CD4-positive, alpha-beta T cell treated with Interleukin-21 for 1 hour (primary cell): ENCODE data around the gene GALNT14.

ENCODE experiments used
- DNase-seq: peaks from one replicate; pipeline ENCODE4 v3.0.0-alpha.2; 2020

Gene GALNT14

DNA sequence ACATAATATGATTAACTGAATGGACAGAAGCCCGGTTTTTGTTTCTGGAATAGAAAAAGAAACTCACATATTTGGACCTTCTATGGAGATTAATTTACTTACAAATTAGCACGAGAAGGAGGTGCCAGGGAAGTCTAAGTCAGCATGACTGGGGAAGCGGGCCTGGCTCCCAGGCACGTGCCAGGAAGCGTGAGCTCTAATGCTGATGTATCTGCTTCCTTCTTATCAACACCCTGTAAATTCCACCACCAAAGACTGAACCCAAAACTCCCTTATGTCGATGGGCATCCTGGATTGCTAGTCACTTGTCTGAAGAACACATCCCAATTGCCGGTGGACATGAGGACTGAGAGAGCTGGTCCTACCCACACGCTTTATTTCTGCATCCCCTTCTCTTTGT is 134.5 kb downstream of the GALNT14 start:
- no peak for DNase-seq

DNA sequence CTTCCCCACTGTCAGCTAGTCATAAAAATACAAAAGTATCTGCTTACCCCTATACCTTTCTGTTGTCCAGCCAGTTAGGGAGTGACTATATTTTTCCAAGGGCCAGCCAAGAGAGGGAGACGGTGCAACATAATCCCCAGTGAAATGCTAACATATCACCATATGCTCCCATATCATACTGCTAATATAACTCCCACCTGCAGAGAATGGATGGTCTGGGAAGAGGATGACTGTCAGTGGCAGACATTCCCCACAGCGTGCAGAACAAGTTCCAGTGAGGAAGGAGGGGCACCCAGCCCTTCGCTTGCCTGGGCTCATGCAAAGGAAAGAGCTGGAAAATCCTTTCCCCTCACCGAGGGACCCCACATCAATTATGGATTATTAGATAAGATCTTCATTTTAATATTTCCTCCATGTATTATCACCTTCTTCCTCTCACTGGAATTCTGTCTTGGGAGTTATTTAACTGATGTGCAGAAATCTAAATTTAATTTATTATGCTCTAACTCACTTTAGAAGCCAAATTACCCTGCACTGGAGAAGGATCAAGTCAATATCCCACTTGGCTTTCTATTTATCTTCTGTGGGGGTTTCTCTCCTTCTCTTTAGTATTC is 135.6 kb downstream of the GALNT14 start:
- DNase-seq: no peak

DNA sequence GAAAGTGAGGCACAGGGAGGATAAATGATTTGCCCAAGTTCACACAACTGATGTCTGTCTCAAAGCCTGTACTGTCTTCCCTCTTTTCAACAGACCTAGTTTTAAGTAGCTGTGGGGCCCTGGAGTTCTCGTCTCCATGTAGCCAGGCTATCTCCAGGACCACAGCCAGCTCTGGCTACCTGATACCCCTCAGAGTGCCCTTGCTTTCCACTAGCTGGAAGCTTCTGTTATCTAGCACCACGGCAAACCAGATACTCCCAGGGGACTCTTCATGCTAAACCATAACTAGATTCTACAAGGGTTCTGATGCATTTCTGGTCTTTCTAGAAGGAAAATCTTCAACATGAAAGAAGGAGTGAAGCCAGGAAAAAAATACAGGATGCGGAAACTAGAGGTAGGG is 137.3 kb downstream of the GALNT14 start:
- no peak for DNase-seq

- no peak for DNase-seq
Measured at GRCh38 chr2:30998672-30999071, 139.6 kb downstream of the GALNT14 start.

- no peak for DNase-seq
Measured at GRCh38 chr2:30997979-30998378, 140.3 kb downstream of the GALNT14 start.

DNA sequence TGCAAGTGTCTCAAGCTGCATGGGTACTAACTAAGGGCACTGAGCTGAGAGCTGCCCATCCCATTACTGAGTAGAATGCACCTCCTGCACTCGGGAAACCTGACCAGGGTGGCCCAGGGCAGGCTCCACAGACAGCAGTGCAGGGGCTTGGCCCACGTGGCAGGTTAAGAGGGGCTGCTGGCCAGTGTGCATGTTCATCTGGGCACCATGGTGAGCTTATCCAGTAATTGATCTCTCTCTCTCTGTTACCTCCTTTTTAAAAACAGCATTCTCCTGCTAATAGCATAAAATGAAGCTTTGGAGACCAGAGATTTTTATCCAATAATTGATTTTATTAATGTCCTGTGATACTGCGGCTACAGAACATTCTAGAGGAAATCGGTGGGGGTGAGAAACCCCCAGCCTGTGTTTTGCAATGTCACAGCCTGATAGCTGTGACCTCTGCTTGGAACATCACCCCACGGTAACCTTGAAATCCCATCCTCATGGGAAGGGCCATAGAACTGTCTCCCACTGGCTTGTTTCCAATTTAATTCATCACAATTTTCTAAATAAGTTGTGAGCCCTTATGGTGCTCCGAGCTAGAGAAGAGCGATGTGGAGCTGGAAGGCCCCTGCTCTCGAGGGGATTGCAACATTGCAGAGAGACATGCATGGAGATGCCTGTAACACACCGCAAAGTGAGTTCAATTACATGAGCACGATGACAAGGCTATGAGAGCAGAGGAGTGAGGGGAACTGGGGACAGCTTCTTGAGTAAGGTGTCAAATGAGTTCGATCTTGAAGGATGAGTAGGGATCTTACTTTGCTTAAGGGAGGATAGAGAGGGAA is 143.8 kb downstream of the GALNT14 start:
- no peak for DNase-seq

- DNase-seq: no peak
Measured at GRCh38 chr2:30992781-30993180, 145.5 kb downstream of the GALNT14 start.

- DNase-seq: no peak
Measured at GRCh38 chr2:30990671-30991070, 147.6 kb downstream of the GALNT14 start.

DNA sequence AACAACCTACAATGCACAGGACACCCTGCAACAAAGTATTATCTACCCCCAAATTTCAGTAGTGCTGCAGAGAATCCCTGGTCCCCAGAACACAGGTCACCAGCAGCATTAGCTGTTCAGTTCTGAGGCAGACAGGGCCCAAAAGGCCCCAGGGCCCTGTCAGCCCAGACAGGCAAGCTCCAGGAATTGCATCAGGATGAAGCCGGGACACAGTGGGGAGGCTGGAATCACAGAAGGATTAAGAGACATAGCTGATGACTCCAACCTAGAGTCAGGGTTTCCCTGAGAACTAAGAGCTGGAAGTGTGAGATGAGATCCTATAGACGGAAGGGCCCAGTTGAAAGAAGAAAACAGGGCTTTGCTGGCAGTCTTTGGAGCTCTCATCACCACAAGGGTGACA is 148.1 kb downstream of the GALNT14 start:
- no peak for DNase-seq

DNA sequence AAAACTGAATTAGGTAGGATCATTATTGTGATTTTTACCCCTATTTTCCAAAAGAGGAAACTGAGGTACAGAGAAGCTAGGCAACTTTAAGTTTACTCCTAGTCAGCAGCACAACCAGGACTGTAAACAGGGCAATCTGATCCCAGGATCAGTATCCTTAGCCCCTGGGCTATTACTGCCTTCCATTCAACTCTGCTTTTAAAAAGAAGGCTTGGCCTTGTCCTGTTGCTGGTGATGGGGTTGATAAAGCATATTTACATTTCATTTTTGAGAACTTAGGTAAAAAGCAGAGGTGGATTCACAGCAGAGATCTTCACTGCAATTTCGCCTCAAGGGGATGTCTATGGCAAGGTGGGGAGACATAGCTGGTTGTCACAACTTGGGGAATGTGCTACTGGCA is 148.5 kb downstream of the GALNT14 start:
- DNase-seq: no peak

DNA sequence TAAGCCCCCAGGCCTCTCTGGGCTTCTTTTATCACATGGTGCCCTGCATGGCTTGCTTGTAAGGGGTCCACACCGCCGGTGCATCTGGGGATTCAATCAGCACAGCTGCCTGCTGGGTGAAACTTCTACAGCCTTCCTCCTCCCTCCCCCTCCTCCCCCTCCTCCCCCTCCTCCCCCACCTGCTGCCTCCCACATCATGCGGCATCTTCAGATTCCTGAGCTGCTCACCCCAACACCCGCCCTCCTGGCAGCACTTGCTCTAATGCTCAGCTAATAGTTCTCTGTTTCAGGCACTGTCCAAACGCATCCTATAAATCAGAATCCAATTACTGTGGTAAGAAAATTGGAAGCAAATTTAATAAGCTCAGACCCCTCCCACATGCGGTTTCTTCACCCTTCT is 150.7 kb downstream of the GALNT14 start:
- DNase-seq: no peak

GRCh38 chr2:30986231-30986580 is 152.0 kb downstream of the GALNT14 start:
- DNase-seq: no peak

- no peak for DNase-seq
Measured at GRCh38 chr2:30985493-30986230, 152.6 kb downstream of the GALNT14 start.

GRCh38 chr2:30984148-30984547 is 154.1 kb downstream of the GALNT14 start:
- no peak for DNase-seq

GRCh38 chr2:30981510-30981909 is 156.7 kb downstream of the GALNT14 start:
- DNase-seq: no peak

DNA sequence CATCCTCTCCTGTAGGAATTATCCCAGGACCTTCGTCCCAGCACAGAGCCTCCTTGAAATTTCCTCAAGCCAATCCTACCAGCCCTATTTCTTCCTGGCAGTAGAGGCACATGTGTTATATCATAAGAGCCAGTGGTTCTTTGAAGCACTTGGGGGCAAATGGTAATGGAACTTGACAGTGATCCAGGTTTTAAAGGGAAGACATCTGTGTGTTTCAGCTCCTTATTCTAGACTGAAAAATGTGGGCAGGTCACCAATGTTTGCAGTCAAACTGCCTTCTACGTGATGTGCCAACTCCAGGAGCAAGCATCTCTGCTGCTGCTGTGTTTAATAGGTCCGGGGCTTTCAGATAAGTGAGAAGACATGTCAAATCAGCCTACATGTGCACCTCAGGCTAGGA is 157.1 kb downstream of the GALNT14 start:
- DNase-seq: no peak

DNA sequence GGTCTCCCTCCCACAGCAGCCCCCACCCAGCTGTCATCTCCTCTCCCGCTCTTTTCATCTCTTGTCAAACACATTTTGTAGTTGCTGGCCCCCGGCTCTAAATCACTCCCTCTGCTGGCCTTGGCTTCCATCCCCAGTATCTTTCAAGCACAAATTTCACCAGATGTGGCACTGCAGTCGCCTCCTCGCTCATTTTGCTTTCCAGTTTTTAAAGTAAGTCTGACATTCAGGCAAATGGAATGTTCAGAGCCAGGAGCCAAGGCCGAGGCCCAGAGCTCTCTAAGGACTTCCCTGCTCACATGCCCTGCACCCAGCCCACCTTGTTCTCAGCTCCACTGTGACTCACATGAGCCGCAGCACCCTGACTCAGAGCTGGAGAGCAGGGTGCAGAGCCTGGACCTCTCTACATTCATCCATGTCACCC is 158.4 kb downstream of the GALNT14 start:
- no peak for DNase-seq

- no peak for DNase-seq
Measured at GRCh38 chr2:30978854-30979253, 159.4 kb downstream of the GALNT14 start.

DNA sequence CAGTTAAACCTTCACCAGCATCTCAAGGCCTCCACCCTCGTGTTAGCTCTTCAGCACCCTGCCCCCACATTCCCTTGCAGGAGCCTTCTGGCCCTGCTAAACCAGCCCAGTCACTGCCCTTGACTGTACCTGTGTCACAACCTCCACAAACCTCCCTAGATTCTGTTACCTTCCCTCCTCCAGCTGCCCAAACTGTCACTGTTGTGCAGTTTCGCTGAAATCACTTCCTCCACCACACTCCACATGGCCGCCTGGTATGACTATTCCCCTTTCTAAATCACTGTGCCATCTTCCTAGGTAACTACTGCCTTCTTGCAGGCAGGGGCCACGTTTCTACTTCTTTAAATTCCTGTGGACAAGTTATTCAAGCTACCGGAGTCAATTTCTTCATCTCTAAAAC is 160.2 kb downstream of the GALNT14 start:
- DNase-seq: no peak

GRCh38 chr2:30975156-30975555 is 163.1 kb downstream of the GALNT14 start:
- DNase-seq: no peak

- DNase-seq: no peak
Measured at GRCh38 chr2:30974554-30974953, 163.7 kb downstream of the GALNT14 start.

- DNase-seq: no peak
Measured at GRCh38 chr2:30974092-30974491, 164.1 kb downstream of the GALNT14 start.

GRCh38 chr2:30971231-30972025 is 166.8 kb downstream of the GALNT14 start:
- no peak for DNase-seq
